Renal cortical epithelial cell (primary cell): ENCODE data around the gene METTL21C. TPM values are rescaled to one million over a fixed set of nuclear protein-coding genes. Genes with fewer than 3 reads are reported as not detected.

Experiments used
- DNase-seq: peaks from one replicate; pipeline ENCODE4 v3.0.0-alpha.2; 2011; ENCODE audit warnings: low read depth
- total RNA-seq: library from RNA; depleted of rRNA; stranded (reverse); fragments of >200 nt; gene quantifications from 2 replicates; pipeline ENCODE4 v1.2.3, GENCODE V29; 2014

METTL21C gene
- total RNA-seq, 1 donor from 2014 or later = not detected

GRCh38 chr13:102667023-102667422, 27.8 kb downstream of the METTL21C start:
- DNase-seq = no peak

- no peak for DNase-seq
Observed at GRCh38 chr13:102659168-102659713, 35.6 kb downstream of the METTL21C start.

- DNase-seq = peak; percentile 30
Observed at GRCh38 chr13:102658660-102659059, 36.2 kb downstream of the METTL21C start.

- DNase-seq = no peak
Observed at GRCh38 chr13:102657630-102658029, 37.2 kb downstream of the METTL21C start.

- no peak for DNase-seq
Observed at GRCh38 chr13:102654756-102655155, 40.1 kb downstream of the METTL21C start.

- peak; percentile 57 for DNase-seq
Observed at GRCh38 chr13:102651892-102652291, 43.0 kb downstream of the METTL21C start.

GRCh38 chr13:102651392-102651791, 43.5 kb downstream of the METTL21C start:
- peak; percentile 50 for DNase-seq

- no peak for DNase-seq
Observed at GRCh38 chr13:102650444-102650843, 44.4 kb downstream of the METTL21C start.

- DNase-seq = no peak
Observed at GRCh38 chr13:102648046-102648445, 46.8 kb downstream of the METTL21C start.

- no peak for DNase-seq
Observed at GRCh38 chr13:102645701-102646100, 49.1 kb downstream of the METTL21C start.

GRCh38 chr13:102643656-102644055, 51.2 kb downstream of the METTL21C start:
- no peak for DNase-seq

- DNase-seq = peak; percentile 15
Observed at GRCh38 chr13:102642475-102642874, 52.4 kb downstream of the METTL21C start.

GRCh38 chr13:102642029-102642428, 52.8 kb downstream of the METTL21C start:
- no peak for DNase-seq

GRCh38 chr13:102638741-102639140, 56.1 kb downstream of the METTL21C start:
- no peak for DNase-seq

Other genes starting within 250 kb of the METTL21C start
- 59.9 and 76.1 TPM in 2 replicates for gene TPP2, start 98.1 kb downstream of the METTL21C start, total RNA-seq
- 16.0 and 37.0 TPM in 2 replicates for gene TEX30, start 78.7 kb upstream of the METTL21C start, total RNA-seq
- 15.3 and 50.2 TPM in 2 replicates for gene POGLUT2, start 103.9 kb upstream of the METTL21C start, total RNA-seq
- 13.2 and 56.8 TPM in 2 replicates for gene BIVM, start 104.1 kb upstream of the METTL21C start, total RNA-seq
- gene ERCC5, start 151.0 kb upstream of the METTL21C start, total RNA-seq = 78.0 TPM in 2 replicates